NCI-H82 (cell line): ENCODE results near the gene TERT.

Source experiments
- DNase-seq: peaks from one replicate; lab custom pipeline; 2025; lab: John Stamatoyannopoulos, UW

The TERT gene

DNA sequence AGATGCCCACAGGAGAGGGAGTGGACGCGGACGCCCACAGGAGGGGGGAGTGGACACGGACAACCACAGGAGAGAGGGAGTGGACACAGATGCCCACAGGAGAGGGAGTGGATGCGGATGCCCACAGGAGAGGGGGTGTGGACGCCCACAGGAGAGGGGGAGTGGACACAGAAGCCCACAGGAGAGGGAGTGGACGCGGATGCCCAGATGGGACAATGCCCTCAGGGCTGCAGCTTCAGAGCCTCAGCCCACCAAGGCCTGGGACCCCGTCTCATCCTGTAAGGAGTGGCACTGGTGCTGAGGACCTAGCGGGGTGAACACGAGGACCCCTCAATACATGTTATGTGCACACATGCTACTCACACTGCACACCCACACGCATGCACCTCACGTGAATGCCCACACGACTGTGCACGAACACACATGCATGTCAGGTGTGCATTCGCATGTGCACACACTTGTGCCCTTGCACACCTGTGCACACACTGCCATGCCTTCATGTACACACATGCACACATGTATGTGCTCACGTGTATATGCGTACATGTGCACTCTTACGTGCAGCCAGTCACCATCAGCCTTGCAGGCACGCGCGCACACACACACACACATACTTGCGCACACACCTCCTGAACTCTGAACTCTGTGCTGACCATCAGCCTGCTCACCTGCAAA, 34.9 kb downstream of the TERT start:
- no peak for DNase-seq

- no peak for DNase-seq
These were observed 37.0 kb downstream of the TERT start for GRCh38 chr5:1257841-1258240.

- no peak for DNase-seq
These were observed 37.5 kb downstream of the TERT start for GRCh38 chr5:1257363-1257762.

DNA sequence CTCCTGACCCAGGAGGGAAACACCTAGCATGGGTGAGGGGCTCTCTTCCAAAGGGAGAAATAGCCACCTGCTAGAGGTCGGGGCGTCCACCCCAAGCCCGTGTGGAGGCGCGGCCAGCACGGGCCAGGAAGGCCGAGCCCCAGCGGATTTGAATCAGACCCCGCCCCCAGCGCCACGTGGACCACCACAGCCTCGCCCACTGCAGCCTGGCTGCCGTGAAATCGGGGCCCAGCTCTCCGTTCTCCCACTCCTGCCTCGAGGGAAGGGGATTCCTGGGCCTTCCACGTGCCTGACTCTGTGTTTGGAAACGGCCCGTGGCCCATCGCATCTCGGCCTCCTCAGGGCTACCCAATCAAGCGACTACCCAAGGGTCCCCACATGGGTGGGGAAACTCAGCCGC, 38.1 kb downstream of the TERT start:
- DNase-seq: no peak

GRCh38 chr5:1255081-1255561, 39.7 kb downstream of the TERT start:
- DNase-seq: no peak

DNA sequence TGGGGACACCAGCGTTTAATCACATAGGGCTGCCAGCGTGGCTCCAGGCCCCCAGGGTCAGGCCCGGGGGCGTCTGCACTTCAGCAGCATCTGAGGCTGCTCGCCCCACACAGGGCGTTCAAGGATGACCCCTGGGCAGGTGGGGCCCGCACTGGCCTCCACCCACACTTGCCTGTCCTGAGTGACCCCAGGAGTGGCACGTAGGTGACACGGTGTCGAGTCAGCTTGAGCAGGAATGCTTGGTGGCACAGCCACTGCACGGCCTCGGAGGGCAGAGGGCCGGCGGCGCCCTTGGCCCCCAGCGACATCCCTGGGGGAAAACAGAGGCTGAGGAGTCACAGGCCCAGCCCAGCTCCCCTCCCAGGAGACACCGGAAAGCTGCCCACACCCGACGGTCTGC, 40.7 kb downstream of the TERT start:
- DNase-seq: no peak

- no peak for DNase-seq
These were observed 41.3 kb downstream of the TERT start for GRCh38 chr5:1253456-1254105.

DNA sequence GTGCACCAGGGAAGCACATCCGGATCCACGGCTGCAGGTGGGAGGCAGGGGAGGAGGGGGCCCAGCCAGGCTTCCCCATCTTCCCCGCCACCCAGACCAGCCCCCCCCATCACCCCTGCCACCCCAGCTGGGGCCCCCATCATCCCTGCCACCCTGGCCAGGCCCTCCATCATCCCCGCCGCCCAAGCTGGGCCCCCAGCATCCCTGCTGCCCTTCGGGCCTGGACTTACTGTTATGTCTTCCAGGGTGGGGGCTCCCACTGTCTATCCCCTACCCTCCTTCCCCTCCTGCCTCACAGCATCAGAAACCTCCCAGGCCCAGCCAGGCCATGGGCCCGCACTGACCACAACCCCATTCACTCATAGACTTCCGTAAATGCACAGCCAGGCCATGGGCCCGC, 42.2 kb downstream of the TERT start:
- DNase-seq: no peak

DNA sequence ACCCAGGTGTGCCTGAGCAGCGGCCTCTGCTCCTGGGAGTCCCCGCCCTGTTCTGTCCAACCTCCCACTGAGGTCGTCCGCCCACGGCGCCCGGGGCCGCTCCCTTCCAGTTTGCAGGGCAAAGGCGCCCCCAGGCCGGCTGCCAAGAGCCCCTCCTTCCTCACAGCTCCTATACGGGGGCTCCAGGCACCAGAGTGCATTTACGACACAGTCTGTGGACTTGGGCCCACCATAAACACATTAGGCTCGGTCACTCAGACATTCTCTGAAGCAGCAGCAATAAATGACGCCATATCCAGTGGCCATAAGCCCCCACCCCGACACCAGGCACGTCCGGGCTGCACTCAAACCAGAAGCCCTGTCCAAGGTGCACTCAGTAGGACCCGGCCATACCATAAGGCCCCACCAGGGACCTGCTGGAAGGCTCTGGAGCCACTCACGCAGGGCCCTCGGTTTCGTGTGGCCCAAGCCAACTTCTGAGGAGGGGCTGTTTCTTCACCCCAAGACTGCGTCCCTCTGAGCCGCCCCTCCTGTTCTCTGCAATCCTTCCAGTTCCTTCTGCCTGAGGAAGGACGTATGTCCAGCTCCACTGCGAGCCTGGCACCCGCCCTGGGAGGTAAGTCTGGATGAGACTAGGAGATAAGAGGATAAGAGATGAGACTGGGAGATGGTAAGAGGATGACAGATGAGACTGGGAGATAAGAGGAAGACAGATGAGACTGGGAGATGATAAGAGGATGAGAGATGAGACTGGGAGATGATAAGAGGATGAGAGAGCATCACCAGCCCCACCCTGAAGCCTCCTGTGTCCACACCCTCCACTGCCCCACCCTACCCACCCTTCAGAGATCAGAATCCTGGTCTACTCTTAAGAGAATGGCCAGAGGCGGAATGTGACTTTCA, 42.9 kb downstream of the TERT start:
- DNase-seq: peak; percentile 88

- no peak for DNase-seq
These were observed 45.2 kb downstream of the TERT start for GRCh38 chr5:1249366-1250280.

- DNase-seq: no peak
These were observed 47.1 kb downstream of the TERT start for GRCh38 chr5:1247811-1248210.

- peak; percentile 16 for DNase-seq
These were observed 48.0 kb downstream of the TERT start for GRCh38 chr5:1246711-1247431.

- no peak for DNase-seq
These were observed 48.8 kb downstream of the TERT start for GRCh38 chr5:1245905-1246576.

- DNase-seq: no peak
These were observed 49.9 kb downstream of the TERT start for GRCh38 chr5:1244976-1245375.

- DNase-seq: no peak
These were observed 50.6 kb downstream of the TERT start for GRCh38 chr5:1244255-1244654.

GRCh38 chr5:1243487-1244130, 51.3 kb downstream of the TERT start:
- no peak for DNase-seq

DNA sequence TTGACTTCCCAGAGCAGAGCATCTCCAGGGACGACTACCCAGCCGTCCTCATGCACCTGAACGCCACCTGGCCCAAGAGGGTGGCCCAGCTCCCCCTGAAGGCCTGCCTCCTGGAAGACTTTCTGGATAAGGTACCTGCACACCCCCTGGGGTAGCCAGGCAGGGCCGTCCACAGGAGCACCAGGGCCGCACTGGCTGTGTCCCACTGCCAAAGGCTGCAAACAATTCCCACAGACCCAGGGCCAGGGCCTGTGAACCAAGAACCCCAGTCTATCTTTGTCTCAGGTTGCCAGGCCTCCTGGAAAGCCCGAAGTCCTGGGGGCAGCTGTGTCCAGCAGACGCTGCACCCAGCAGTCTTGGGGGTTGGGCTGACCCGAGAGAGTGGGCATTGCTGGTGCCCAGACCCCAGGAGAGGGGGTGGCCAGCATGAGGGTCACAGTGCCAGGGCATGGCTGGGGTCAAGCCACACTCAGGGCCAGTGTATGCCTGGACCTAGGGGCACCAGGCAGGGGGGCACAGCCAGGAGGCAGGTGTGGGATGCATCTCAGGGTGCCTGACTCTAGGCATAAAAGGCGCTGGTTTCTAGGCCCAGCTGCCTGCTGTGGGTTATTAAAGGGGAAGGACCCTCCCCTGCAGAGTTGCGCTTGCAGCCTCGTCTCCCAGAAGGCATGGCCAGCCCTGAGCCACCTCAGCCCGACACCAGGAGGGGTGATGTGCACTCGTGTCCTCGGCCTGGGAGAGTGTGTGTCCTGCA, 52.0 kb downstream of the TERT start:
- DNase-seq: no peak

GRCh38 chr5:1241509-1242080, 53.3 kb downstream of the TERT start:
- no peak for DNase-seq
